BLaER1 (cell line): Measurements from ENCODE around the gene PTBP1.

ENCODE experiments used
- H3K27ac ChIP-seq: shearing (Covaris generic); formaldehyde crosslinking; 2 replicates; pipeline ENCODE4 v1.8.1; 2022
- H3K27me3 ChIP-seq: shearing (Covaris generic); formaldehyde crosslinking; 2 replicates; pipeline ENCODE4 v1.8.1; 2022
- H3K36me3 ChIP-seq: shearing (Covaris generic); formaldehyde crosslinking; 2 replicates; pipeline ENCODE4 v1.8.1; 2022
- H3K4me1 ChIP-seq: shearing (Covaris generic); formaldehyde crosslinking; 2 replicates; pipeline ENCODE4 v1.8.1; 2022
- H3K4me2 ChIP-seq: shearing (Covaris generic); formaldehyde crosslinking; 2 replicates; pipeline ENCODE4 v1.8.1; 2022
- H3K4me3 ChIP-seq: shearing (Covaris generic); formaldehyde crosslinking; 2 replicates; pipeline ENCODE4 v1.8.1; 2022
- H3K9ac ChIP-seq: shearing (Covaris generic); formaldehyde crosslinking; 2 replicates; pipeline ENCODE4 v1.8.1; 2022
- H3K9me3 ChIP-seq: shearing (Covaris generic); formaldehyde crosslinking; 2 replicates; pipeline ENCODE4 v1.8.1; 2022
- H4K20me1 ChIP-seq: shearing (Covaris generic); formaldehyde crosslinking; 2 replicates; pipeline ENCODE4 v1.8.1; 2022
- Cebpa-rat ChIP-seq: shearing (Covaris generic); IDR thresholded peaks from 2 replicates; pipeline ENCODE4 v1.8.1; 2022

PTBP1 gene

DNA sequence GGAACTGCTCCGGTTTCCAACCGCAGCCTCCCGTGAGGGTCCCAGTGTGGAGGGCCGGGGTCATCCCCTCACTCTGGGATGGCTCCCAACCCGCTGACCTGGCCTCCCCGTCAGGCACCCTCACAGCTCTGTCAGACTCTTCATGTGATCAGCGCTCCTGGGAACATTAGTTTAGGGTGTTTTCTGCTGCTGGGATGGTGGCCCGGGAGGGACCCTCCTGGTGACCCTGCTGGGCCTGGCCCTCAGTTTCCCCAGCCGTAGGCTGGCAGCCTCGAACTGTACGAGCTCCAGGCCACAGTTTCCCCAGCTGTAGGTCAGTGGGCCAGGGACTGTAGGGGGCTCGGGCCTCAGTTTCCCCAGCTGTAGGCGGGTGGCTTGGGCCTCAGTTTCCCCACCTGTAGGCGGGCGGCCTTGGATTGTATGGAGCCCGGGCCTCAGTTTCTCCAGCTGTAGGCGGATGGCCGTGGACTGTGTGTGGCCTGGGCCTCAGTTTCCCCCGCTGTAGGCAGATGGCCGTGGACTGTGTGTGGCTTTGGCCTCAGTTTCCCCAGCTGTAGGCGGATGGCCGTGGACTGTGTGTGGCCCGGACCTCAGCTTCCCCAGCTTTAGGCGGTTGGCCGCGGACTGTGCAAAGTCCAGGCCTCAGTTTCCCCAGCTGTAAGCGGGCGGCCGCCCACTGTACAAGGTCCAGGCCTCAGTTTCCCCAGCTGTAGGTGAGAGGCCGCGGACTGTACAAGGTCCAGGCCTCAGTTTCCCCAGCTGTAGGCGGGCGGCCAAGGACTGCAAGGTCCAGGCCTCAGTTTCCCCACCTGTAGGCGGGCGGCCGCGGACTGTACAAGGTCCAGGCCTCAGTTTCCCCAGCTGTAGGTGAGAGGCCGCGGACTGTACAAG is 1.3 kb upstream of the PTBP1 start:
- H4K20me1 ChIP-seq, result peaks cover 33% of the 10 kb centered on the region
- no peaks in the 10 kb centered on the region for H3K9me3 ChIP-seq
- H3K27ac ChIP-seq, result peak overlapping the region; percentile 83
- H3K36me3 ChIP-seq, result peaks cover 29% of the 10 kb centered on the region
- no peaks in the 10 kb centered on the region for H3K27me3 ChIP-seq
- peak overlapping the region; percentile 75 for H3K4me3 ChIP-seq
- peak overlapping the region; percentile 92 for H3K4me2 ChIP-seq
- H3K9ac ChIP-seq, result peak overlapping the region; percentile 85; the same call in 1 of the 2 replicates
- peaks cover 45% of the 10 kb centered on the region for H3K4me1 ChIP-seq
- TF ChIP-seq Cebpa-rat, result no peak

GRCh38 chr19:797528-798414 is 519 bp downstream of the PTBP1 start:
- peak overlapping the region; percentile 98 for H3K27ac ChIP-seq
- H3K9ac ChIP-seq, result peak overlapping the region; percentile 94
- no peak for TF ChIP-seq Cebpa-rat
- H3K36me3 ChIP-seq, result peaks cover 47% of the 10 kb centered on the region
- H4K20me1 ChIP-seq, result peaks cover 51% of the 10 kb centered on the region
- no peaks in the 10 kb centered on the region for H3K27me3 ChIP-seq
- peaks cover 38% of the 10 kb centered on the region for H3K4me1 ChIP-seq
- H3K4me2 ChIP-seq, result peak overlapping the region; percentile 100
- no peaks in the 10 kb centered on the region for H3K9me3 ChIP-seq
- H3K4me3 ChIP-seq, result peak overlapping the region; percentile 92

DNA sequence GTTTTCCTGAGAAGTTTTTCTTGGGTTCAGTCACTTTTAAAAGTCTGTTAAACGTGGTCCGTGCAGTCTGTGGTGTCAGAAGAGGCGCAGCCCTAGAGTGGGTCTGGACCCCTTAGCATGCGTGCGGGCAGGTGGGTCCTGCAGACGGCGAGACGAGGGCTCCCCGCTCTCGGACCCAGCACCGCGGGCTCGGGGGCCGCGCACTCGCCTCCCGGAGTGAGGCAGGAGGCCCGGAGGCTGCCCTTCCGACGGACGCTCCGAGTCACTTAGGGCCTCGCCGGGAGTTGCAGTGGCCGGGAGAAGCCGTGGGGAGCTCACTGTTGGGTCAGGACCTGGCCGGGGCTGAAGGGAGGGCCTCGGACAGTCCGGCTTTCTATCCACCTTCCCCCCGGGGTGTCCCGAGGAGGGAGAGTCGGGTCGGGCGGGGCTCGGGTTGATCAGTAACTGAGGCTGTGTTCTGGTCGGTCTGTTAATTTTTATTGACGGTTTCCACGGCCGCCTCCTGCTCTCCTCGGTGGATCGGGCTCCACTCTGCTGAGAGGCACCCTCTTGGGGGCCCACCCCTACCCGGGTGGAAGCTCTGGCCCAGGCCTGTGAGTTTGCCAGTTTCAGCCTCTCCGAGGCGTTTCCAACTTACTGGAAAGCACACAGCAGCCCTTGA is 1.3 kb downstream of the PTBP1 start:
- Histone ChIP-seq H3K36me3 (peaks cover 55% of the 10 kb centered on the region), H4K20me1 (peaks cover 59% of the 10 kb centered on the region), H3K9ac (peak overlapping the region; percentile 94), H3K4me2 (peak overlapping the region; percentile 100), H3K27me3 (no peaks in the 10 kb centered on the region), H3K4me1 (peaks cover 38% of the 10 kb centered on the region), H3K27ac (peak overlapping the region; percentile 98), H3K4me3 (peak overlapping the region; percentile 92), H3K9me3 (no peaks in the 10 kb centered on the region)
- TF ChIP-seq Cebpa-rat, result no peak

DNA sequence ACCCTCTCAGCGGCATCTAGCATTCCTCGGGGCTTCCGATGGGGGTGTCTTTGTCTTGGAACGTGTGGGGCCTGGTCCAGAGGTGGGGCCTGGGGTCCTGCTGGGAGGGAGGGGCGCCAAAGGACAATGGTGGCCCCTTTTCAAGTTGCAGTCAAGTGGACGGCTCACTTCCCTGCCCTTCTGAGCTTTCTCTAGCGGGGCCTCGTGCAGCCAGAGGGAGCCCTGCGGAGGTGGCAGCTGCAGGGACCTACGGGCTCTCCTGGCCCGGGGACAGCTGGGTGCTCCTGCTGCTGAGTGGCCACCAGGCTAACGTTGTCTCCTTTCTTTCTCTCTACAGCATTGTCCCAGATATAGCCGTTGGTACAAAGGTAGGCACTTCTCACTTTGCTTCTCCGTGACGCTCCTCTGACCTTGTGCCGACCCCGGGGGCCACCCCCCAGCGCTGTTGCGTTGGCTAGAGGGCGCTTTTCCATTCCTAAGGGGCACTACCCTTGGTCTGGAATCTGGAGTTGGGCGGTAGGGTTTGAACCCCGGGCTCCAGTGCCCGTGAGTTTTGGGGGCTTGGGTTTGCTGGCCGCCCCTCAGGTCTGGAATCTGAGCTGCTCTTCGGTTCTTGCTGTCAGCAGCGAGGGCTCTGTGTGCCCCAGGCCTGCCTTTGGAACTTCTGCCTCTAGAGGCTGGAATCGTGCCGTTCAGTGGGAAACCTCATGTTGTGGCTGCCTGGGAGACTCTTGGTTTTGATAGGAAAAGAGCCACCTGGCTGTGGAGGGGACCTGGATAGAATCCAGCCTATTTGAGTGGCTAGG is 2.0 kb downstream of the PTBP1 start:
- peaks cover 62% of the 10 kb centered on the region for H3K36me3 ChIP-seq
- H4K20me1 ChIP-seq, result peaks cover 66% of the 10 kb centered on the region
- H3K27me3 ChIP-seq, result no peaks in the 10 kb centered on the region
- peak overlapping the region; percentile 92 for H3K4me3 ChIP-seq
- no peaks in the 10 kb centered on the region for H3K9me3 ChIP-seq
- H3K4me1 ChIP-seq, result peaks cover 38% of the 10 kb centered on the region
- no peak for TF ChIP-seq Cebpa-rat
- H3K27ac ChIP-seq, result peak overlapping the region; percentile 98
- peak overlapping the region; percentile 100 for H3K4me2 ChIP-seq
- peak overlapping the region; percentile 94 for H3K9ac ChIP-seq

- Histone ChIP-seq H3K9ac (peak overlapping the region; percentile 94; the same call in 1 of the 2 replicates), H3K27me3 (no peaks in the 10 kb centered on the region), H3K9me3 (no peaks in the 10 kb centered on the region), H4K20me1 (peaks cover 79% of the 10 kb centered on the region), H3K4me1 (peaks cover 38% of the 10 kb centered on the region), H3K4me3 (no peak overlapping the region), H3K27ac (no peak overlapping the region), H3K4me2 (peak overlapping the region; percentile 100), H3K36me3 (peaks cover 75% of the 10 kb centered on the region)
- TF ChIP-seq Cebpa-rat, result no peak
Measured at GRCh38 chr19:800360-801029, 3.2 kb downstream of the PTBP1 start.

- no peak overlapping the region for H3K9ac ChIP-seq
- H3K4me3 ChIP-seq, result no peak overlapping the region
- peaks cover 82% of the 10 kb centered on the region for H3K36me3 ChIP-seq
- H3K9me3 ChIP-seq, result no peaks in the 10 kb centered on the region
- H3K27me3 ChIP-seq, result no peaks in the 10 kb centered on the region
- peak overlapping the region; percentile 100 for H3K4me2 ChIP-seq
- H3K27ac ChIP-seq, result no peak overlapping the region
- peaks cover 34% of the 10 kb centered on the region for H3K4me1 ChIP-seq
- no peak for TF ChIP-seq Cebpa-rat
- peaks cover 86% of the 10 kb centered on the region for H4K20me1 ChIP-seq
Measured at GRCh38 chr19:801030-801860, 4.0 kb downstream of the PTBP1 start.

DNA sequence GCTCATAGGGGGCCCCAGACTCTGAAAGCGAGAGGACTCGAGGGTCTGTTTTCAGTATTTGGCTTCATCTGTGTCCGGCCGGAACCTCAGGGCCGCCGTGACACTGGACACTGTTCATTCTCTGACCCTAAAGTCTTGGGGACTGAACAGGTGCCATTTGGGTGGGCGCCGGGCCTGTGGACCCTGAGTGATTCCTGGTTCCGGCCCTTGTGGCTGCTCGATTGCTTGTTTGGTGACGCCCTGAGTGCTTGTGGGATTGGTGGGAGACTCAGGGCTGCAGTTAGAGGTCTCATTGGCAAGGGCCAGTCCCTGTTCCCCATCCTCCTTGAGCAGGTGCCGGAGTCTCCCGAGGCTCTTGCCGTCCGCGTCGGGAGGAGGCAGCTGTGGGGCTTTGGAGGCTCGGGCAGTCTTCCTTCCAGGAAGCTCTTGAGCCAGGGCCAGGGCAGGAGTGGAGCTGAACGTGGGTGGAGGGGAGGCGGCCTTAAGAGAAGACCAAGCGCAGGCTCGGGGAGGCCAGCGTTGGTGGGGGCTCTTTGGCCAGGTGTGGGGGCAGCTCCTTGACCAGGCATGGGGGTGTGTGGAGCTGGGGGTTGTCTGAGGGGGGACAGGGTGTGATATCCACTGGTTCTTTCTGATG is 4.7 kb downstream of the PTBP1 start:
- Histone ChIP-seq H3K4me2 (peak overlapping the region; percentile 100; the same call in 1 of the 2 replicates), H4K20me1 (peaks cover 93% of the 10 kb centered on the region), H3K4me1 (peaks cover 30% of the 10 kb centered on the region), H3K9ac (0 out of 2 replicates have a peak overlapping the region, but pooled peaks have one; percentile 29), H3K27me3 (no peaks in the 10 kb centered on the region), H3K36me3 (peaks cover 89% of the 10 kb centered on the region), H3K27ac (no peak overlapping the region), H3K4me3 (no peak overlapping the region), H3K9me3 (no peaks in the 10 kb centered on the region)
- TF ChIP-seq Cebpa-rat, result no peak
